ENCODE data around the gene TPCN1. TPM values are rescaled to one million over a fixed set of nuclear protein-coding genes. Genes with fewer than 3 reads are reported as not detected.

TPCN1 gene
- total RNA-seq = 10 to 100 TPM; 16.5 to 38.4 (median 28.8) TPM

DNA sequence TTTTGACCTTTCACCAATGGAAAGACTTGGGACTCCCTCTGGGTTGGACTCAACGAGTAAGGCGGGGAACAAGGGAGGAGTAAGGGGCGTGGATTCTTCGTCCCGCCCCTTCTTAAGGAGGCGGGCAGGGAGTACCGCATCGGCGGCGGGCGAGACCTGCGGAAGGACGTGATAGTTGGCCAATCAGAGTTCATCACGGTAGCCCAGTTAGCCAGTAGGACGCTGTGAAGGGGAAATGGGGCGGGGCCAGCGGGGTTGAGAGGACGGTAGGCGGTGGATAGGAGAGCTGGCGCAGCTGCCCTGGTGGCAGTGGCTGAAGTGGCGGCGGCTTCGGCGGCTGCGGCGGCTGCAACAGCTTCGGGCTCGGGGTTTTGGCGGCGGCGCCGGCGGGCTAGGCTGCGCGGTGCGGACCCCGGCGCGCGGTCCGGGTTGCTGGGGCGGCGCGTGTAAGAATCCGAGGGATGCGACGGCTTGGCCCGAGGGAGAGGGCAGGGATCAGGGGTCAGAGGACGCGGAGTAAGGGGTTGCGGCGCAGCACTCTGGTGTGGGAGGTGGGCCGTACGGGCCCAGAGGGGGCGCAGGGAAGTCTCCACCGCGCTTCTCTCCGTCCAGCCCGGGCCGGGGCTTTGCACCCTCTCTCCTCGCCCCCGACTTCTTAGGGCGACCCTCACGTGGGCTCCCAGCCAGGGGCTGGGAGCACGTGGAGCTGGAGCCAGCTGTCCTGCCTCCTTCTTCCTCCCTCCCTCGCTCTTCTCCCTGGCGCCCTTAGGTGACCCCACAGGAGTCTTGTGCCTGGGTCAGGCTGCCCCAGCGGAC lies at the start of gene TPCN1:
TSS of gene TPCN1 (plus strand) at position 284 of the 816 bp plus-strand sequence. CDS start 5,389 bp downstream, outside the sequence.
- 0% methylated on average over 57 to 59 of the region's 68 CpGs for WGBS, 2 donors
- intact Hi-C loops (cut with DNase I; ENCODE audit: low total_unique reads) = no loop called here
- TF ChIP-seq, protein P1, sequence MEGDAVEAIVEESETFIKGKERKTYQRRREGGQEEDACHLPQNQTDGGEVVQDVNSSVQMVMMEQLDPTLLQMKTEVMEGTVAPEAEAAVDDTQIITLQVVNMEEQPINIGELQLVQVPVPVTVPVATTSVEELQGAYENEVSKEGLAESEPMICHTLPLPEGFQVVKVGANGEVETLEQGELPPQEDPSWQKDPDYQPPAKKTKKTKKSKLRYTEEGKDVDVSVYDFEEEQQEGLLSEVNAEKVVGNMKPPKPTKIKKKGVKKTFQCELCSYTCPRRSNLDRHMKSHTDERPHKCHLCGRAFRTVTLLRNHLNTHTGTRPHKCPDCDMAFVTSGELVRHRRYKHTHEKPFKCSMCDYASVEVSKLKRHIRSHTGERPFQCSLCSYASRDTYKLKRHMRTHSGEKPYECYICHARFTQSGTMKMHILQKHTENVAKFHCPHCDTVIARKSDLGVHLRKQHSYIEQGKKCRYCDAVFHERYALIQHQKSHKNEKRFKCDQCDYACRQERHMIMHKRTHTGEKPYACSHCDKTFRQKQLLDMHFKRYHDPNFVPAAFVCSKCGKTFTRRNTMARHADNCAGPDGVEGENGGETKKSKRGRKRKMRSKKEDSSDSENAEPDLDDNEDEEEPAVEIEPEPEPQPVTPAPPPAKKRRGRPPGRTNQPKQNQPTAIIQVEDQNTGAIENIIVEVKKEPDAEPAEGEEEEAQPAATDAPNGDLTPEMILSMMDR (IDR thresholded peaks at IDR 0.05) = no peak
- peak in 1 of 2 donors; percentile 97 for TF ChIP-seq POLR2A (IDR thresholded peaks at IDR 0.05)
- peak; percentile 100 for DNase-seq (ENCODE audit: low spot score in 2 of 2)
- peak within 1 kb of the TSS; percentile 63 for H3K4me3 ChIP-seq (ENCODE audit: low read depth, poor library complexity, severe bottlenecking)

- H3K4me3 ChIP-seq (ENCODE audit: low read depth, poor library complexity, severe bottlenecking) = no peak overlapping the region
- 95 to 96% methylated on average over 9 of the region's 9 CpGs for WGBS, 2 donors
- no peak for DNase-seq (ENCODE audit: low spot score in 2 of 2)
- intact Hi-C loops (cut with DNase I; ENCODE audit: low total_unique reads) = no loop called here
- TF ChIP-seq, protein P1 (IDR thresholded peaks at IDR 0.05) = no peak
- no peak for TF ChIP-seq POLR2A (IDR thresholded peaks at IDR 0.05)
These were observed 49.7 kb upstream of the TPCN1 start for GRCh38 chr12:113171543-113171942.

GRCh38 chr12:113172185-113172584 lies 49.1 kb upstream of the TPCN1 start:
- DNase-seq (ENCODE audit: low spot score in 2 of 2) = no peak
- intact Hi-C loops (cut with DNase I; ENCODE audit: low total_unique reads) = no loop called here

GRCh38 chr12:113173081-113173698 lies 48.1 kb upstream of the TPCN1 start:
- no peak for TF ChIP-seq POLR2A (IDR thresholded peaks at IDR 0.05)
- TF ChIP-seq, protein P1 (IDR thresholded peaks at IDR 0.05) = no peak
- intact Hi-C loops (cut with DNase I; ENCODE audit: low total_unique reads) = no loop called here
- H3K4me3 ChIP-seq (ENCODE audit: low read depth, poor library complexity, severe bottlenecking) = no peak overlapping the region
- no peak for DNase-seq (ENCODE audit: low spot score in 2 of 2)
- WGBS, 2 donors = 92 to 95% methylated on average over 7 of the region's 7 CpGs

More at GRCh38 chr12:113172185-113172584, 49.1 kb upstream of the TPCN1 start:
- no peak overlapping the region for H3K4me3 ChIP-seq (ENCODE audit: low read depth, poor library complexity, severe bottlenecking)
- WGBS, 2 donors = 96% methylated on average over 20 of the region's 20 CpGs
- TF ChIP-seq, protein P1 (IDR thresholded peaks at IDR 0.05) = no peak
- no peak for TF ChIP-seq POLR2A (IDR thresholded peaks at IDR 0.05)

DNA sequence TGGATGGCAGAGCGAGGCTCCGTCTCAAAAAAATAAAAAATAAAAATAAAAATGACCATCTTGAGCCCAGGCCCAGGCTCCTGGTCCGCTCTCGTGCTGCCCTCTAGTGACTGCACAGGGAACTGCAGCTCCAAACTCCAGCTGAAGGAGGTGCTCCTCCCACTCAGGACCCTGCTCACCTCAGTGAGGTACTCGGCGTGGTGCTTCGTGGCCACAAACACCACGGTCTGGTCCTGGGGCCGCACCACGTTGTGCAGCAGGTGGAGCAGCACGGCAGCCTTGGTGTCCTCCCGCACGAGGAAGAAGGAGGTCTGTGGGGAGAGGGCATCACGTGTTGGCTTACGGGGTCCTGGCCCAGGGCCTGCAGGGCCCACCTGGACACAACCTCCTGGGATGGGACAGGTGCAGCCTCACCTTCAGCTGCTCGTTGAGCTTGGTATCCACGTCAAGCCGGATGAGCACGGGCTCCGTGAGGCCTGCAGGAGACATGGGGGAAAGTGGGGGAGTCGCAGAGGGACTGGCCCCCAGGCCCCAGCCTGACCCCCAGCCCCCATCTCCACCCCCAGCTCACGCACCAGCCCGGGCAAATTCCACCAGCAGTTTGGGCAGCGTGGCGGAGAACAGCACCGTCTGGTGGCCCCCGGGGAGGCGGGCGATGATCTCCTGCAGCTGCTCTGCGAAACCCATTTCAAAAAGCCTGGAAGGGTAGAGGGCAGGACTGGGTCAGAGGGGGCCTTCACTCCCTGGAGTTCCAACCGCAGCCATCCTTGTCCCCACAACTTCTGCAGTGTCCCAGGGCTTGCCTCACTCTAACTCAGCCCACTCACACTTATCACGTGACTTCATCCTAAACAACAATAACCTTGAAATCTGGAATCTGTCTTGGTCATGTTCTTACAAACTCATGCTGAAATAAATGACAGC lies 46.5 kb upstream of the TPCN1 start:
- no peak overlapping the region for H3K4me3 ChIP-seq (ENCODE audit: low read depth, poor library complexity, severe bottlenecking)
- intact Hi-C loops (cut with DNase I; ENCODE audit: low total_unique reads) = loop anchor here (2.0 kb wide), 1 partner anchor 126 kb away; no protein-coding TSS in a partner anchor
- WGBS, 2 donors = 55 to 61% methylated on average over 22 to 32 of the region's 32 CpGs
- TF ChIP-seq POLR2A (IDR thresholded peaks at IDR 0.05) = no peak
- TF ChIP-seq, protein P1 (IDR thresholded peaks at IDR 0.05) = peak in 1 of 3 donors; percentile 98
- DNase-seq (ENCODE audit: low spot score in 2 of 2) = peak; percentile 56 to 94
